SK-N-SH (cell line): ENCODE results near the gene TEPSIN. TPM values are rescaled to one million over a fixed set of nuclear protein-coding genes. Genes with fewer than 3 reads are reported as not detected.
A peak's percentile ranks its signal among the peaks of the same experiment; 100 is the strongest.

Source experiments
- CTCF ChIA-PET: fragments of 300-600, 350-600 bp; formaldehyde crosslinking; extraction: SDS; loops from one replicate; lab custom pipeline; 2021; lab: Yijun Ruan, JAX
- POLR2A ChIA-PET: fragments of 350-600 bp; sonication (Branson Sonifier 250); formaldehyde crosslinking; extraction: SDS; loops from one replicate; lab custom pipeline; 2020; ENCODE audit warnings: antibody characterized with exemption, inconsistent platforms; lab: Yijun Ruan, JAX
- DNase-seq: peaks from one replicate; pipeline ENCODE4 v3.0.0; 2012
- H2AFZ ChIP-seq: fragments of 200-600 bp; sonication (generic); 2 replicates; pipeline ENCODE4 v1.8.1; 2016; ENCODE audit warnings: antibody characterized with exemption, mild to moderate bottlenecking, low read depth
- H3F3A ChIP-seq: fragments of 200-600 bp; sonication (generic); replicated peaks from 2 replicates; pipeline ENCODE3; 2016; ENCODE audit warnings: antibody characterized with exemption, mild to moderate bottlenecking; ENCODE audit not compliant: insufficient read depth
- H3K27ac ChIP-seq, 2 experiments: fragments of 200-500 bp in 1 of 2; fragments of 200-600 bp in 1 of 2; sonication (Bioruptor generic) in 1 of 2; sonication (generic), shearing (Covaris generic) in 1 of 2; 2 replicates each; pipeline versions ENCODE4 v1.5.1 to v1.6.1; 2014 to 2016; ENCODE audit warnings: low read depth in 2 of 2, inconsistent platforms in 1 of 2, low read length in 1 of 2, mild to moderate bottlenecking in 1 of 2, mixed read lengths in 1 of 2
- H3K27me3 ChIP-seq: fragments of 200-600 bp; sonication (generic), shearing (Covaris generic); 2 replicates; pipeline ENCODE4 v1.6.1; 2016; ENCODE audit warnings: mixed run types; ENCODE audit not compliant: insufficient read depth
- H3K36me3 ChIP-seq, 2 experiments: fragments of 200-500 bp in 1 of 2; fragments of 200-600 bp in 1 of 2; sonication (Bioruptor generic) in 1 of 2; sonication (generic) in 1 of 2; replicated peaks in 1 of 2; 2 replicates each; pipeline versions ENCODE3 to v1.5.1; 2014 to 2016; ENCODE audit warnings: low read length in 1 of 2, mild to moderate bottlenecking in 1 of 2; ENCODE audit not compliant: insufficient read depth in 2 of 2, control insufficient read depth in 1 of 2
- H3K4me1 ChIP-seq, 2 experiments: fragments of 200-500 bp in 1 of 2; fragments of 200-600 bp in 1 of 2; sonication (Bioruptor generic) in 1 of 2; sonication (generic), shearing (Covaris generic) in 1 of 2; 2 replicates each; pipeline versions ENCODE4 v1.5.1 to v1.6.1; 2014 to 2016; ENCODE audit warnings: low read depth in 1 of 2, low read length in 1 of 2, mixed run types in 1 of 2; ENCODE audit not compliant: insufficient read depth in 2 of 2, control insufficient read depth in 1 of 2
- H3K4me2 ChIP-seq: fragments of 200-600 bp; sonication (generic), shearing (Covaris generic); 2 replicates; pipeline ENCODE4 v1.6.1; 2017; ENCODE audit warnings: mixed run types
- H3K4me3 ChIP-seq, 2 experiments: fragments of 200-500 bp in 1 of 2; fragments of 200-600 bp in 1 of 2; sonication (Bioruptor generic) in 1 of 2; sonication (generic), shearing (Covaris generic) in 1 of 2; 2 replicates each; pipeline versions ENCODE4 v1.5.1 to v1.8.1; 2014 to 2016; ENCODE audit warnings: low read depth in 2 of 2, inconsistent platforms in 1 of 2, low read length in 1 of 2, mild to moderate bottlenecking in 1 of 2, mixed read lengths in 1 of 2, moderate library complexity in 1 of 2
- H3K79me2 ChIP-seq: fragments of 200-600 bp; sonication (generic); 2 replicates; pipeline ENCODE4 v1.8.1; 2017; ENCODE audit warnings: mild to moderate bottlenecking; ENCODE audit not compliant: insufficient read depth
- H3K9ac ChIP-seq: fragments of 200-600 bp; sonication (generic); 2 replicates; pipeline ENCODE4 v1.6.1; 2017; ENCODE audit warnings: mixed run types
- H3K9me2 ChIP-seq: fragments of 200-600 bp; sonication (generic); 2 replicates; pipeline ENCODE4 v1.6.1; 2017; ENCODE audit warnings: mixed run types
- H3K9me3 ChIP-seq: fragments of 200-600 bp; sonication (generic); 2 replicates; pipeline ENCODE4 v1.6.1; 2017; ENCODE audit warnings: mixed run types, mild to moderate bottlenecking, moderate library complexity
- H4K20me1 ChIP-seq: fragments of 200-600 bp; sonication (generic); 2 replicates; pipeline ENCODE4 v1.6.1; 2017; ENCODE audit warnings: mild to moderate bottlenecking, mixed run types; ENCODE audit not compliant: insufficient read depth
- CTCF ChIP-seq: fragments of 200-600 bp; sonication (generic); IDR thresholded peaks from 2 replicates; pipeline ENCODE4 v1.6.1; 2017; ENCODE audit warnings: antibody characterized with exemption, mild to moderate bottlenecking, moderate library complexity
- ELF1 ChIP-seq: IDR thresholded peaks from 2 replicates; pipeline ENCODE4 v1.4.0; 2012
- EP300 ChIP-seq, 2 experiments: IDR thresholded peaks; 2 replicates each; pipeline versions ENCODE4 v1.4.0 to v1.6.1; 2012; ENCODE audit warnings: borderline replicate concordance in 1 of 2, low read depth in 1 of 2, low read length in 1 of 2
- FOXJ3 ChIP-seq: sonication (generic); formaldehyde crosslinking; IDR thresholded peaks from 2 replicates; pipeline ENCODE4 v1.5.1; 2020; ENCODE audit warnings: mild to moderate bottlenecking, missing genetic modification reagents
- GABPA ChIP-seq: IDR thresholded peaks from 2 replicates; pipeline ENCODE4 v1.4.0; 2012; ENCODE audit warnings: low read depth, mild to moderate bottlenecking
- GATA2 ChIP-seq: sonication (generic); formaldehyde crosslinking; IDR thresholded peaks from 2 replicates; pipeline ENCODE4 v1.5.0; 2020; ENCODE audit warnings: mild to moderate bottlenecking, missing genetic modification reagents
- NFIC ChIP-seq: IDR thresholded peaks from 2 replicates; pipeline ENCODE4 v1.4.0; 2012; ENCODE audit warnings: borderline replicate concordance
- PBX3 ChIP-seq: IDR thresholded peaks from 2 replicates; pipeline ENCODE4; 2012
- POLR2AphosphoS5 ChIP-seq: IDR thresholded peaks from 2 replicates; pipeline ENCODE4 v1.6.1; 2012; ENCODE audit warnings: low read depth, low read length
- REST ChIP-seq: IDR thresholded peaks from 2 replicates; pipeline ENCODE4 v1.6.1; 2012; ENCODE audit warnings: mild to moderate bottlenecking, low read depth, low read length, moderate library complexity
- RFX5 ChIP-seq: IDR thresholded peaks from 2 replicates; pipeline ENCODE4 v1.6.1; 2012; ENCODE audit warnings: mild to moderate bottlenecking, improper control_type of control experiment, low read length
- RXRA ChIP-seq: IDR thresholded peaks from 2 replicates; pipeline ENCODE4 v1.4.0; 2012; ENCODE audit warnings: low read depth, mild to moderate bottlenecking, borderline replicate concordance
- TAF1 ChIP-seq: IDR thresholded peaks from 2 replicates; pipeline ENCODE4 v1.6.1; 2012; ENCODE audit warnings: low read depth, mild to moderate bottlenecking, low read length, moderate library complexity, borderline replicate concordance
- TCF12 ChIP-seq: IDR thresholded peaks from 2 replicates; pipeline ENCODE4 v1.4.0; 2012
- YY1 ChIP-seq: IDR thresholded peaks from 2 replicates; pipeline ENCODE4 v1.4.0; 2012; ENCODE audit warnings: low read depth, mild to moderate bottlenecking
- ZBTB33 ChIP-seq: IDR thresholded peaks from 2 replicates; pipeline ENCODE4 v1.4.0; 2012; ENCODE audit warnings: low read depth, borderline replicate concordance
- WGBS: methylation state at CpG from one replicate; pipeline ENCODE4 v1.1.6; 2017; ENCODE audit warnings: low lambda C conversion rate; 5-methylcytosine and 5-hydroxymethylcytosine counted together
- polyA plus RNA-seq, 3 experiments: library from polyadenylated mRNA; depleted of rRNA; stranded (reverse); fragments of >200 nt; gene quantifications; 2 replicates each; pipeline ENCODE4 v1.2.3, GENCODE V29; 2012
- TF ChIP-seq, protein P1 (sequence below): IDR thresholded peaks from 2 replicates; pipeline ENCODE4 v1.4.0; 2012; ENCODE audit warnings: low read depth, borderline replicate concordance
- TF ChIP-seq, protein P2 (sequence below): IDR thresholded peaks from 2 replicates; pipeline ENCODE4 v1.4.0; 2012; ENCODE audit warnings: low read depth

TEPSIN gene
- polyA plus RNA-seq, 1 of the 3 experiments (the other 2 are of a cell fraction), result 35.3 TPM

- DNase-seq, result no peak
- H3K27ac ChIP-seq, result peak overlapping the region in 1 of 2 experiments; percentile 62; a peak in 2 of 4 replicates
- H3K9me3 ChIP-seq, result no peaks in the 10 kb centered on the region
- H3K9me2 ChIP-seq, result no peaks in the 10 kb centered on the region
- peaks cover 7% of the 10 kb centered on the region; the same call in 1 of the 2 replicates for H4K20me1 ChIP-seq
- peaks cover 0 to 27% of the 10 kb centered on the region in 2 experiments; a peak in 1 of 4 replicates for H3K4me1 ChIP-seq
- POLR2A ChIA-PET, result interaction anchor here (1.3 kb wide), 1 partner anchor 232 kb away, joined by 5 read pairs; no protein-coding TSS in a partner anchor
- H3K79me2 ChIP-seq, result peaks cover 13% of the 10 kb centered on the region; the same call in 1 of the 2 replicates
- WGBS, result 88% methylated on average over 15 of the region's 15 CpGs
- TF ChIP-seq, protein P1, sequence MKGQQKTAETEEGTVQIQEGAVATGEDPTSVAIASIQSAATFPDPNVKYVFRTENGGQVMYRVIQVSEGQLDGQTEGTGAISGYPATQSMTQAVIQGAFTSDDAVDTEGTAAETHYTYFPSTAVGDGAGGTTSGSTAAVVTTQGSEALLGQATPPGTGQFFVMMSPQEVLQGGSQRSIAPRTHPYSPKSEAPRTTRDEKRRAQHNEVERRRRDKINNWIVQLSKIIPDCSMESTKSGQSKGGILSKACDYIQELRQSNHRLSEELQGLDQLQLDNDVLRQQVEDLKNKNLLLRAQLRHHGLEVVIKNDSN, result no peak
- TF ChIP-seq CTCF (no peak), FOXJ3 (CRISPR knock-in tag) (no peak), REST (no peak), ELF1 (no peak), YY1 (no peak), NFIC (no peak), EP300 (IDR thresholded peaks at IDR 0.05; ENCODE audit: borderline replicate concordance in 1 of 2, low read depth in 1 of 2, low read length in 1 of 2) (no peak), TAF1 (no peak), RFX5 (no peak), PBX3 (no peak), POLR2AphosphoS5 (no peak), GABPA (no peak), TCF12 (no peak), RXRA (no peak), ZBTB33 (no peak), GATA2 (CRISPR knock-in tag) (no peak)
- TF ChIP-seq, protein P2, sequence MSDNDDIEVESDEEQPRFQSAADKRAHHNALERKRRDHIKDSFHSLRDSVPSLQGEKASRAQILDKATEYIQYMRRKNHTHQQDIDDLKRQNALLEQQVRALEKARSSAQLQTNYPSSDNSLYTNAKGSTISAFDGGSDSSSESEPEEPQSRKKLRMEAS, result no peak
- no peak overlapping the region for H3K4me3 ChIP-seq
- H3K36me3 ChIP-seq, result peaks cover 36 to 40% of the 10 kb centered on the region in 2 experiments
- no peaks in the 10 kb centered on the region for H3K27me3 ChIP-seq
- H3K9ac ChIP-seq, result no peak overlapping the region
- CTCF ChIA-PET, result interaction anchor here (0.6 to 11.3 kb wide), 72 partner anchors 10 to 769 kb away, joined by 3 to 140 read pairs (median 4); partner anchors contain the start of genes BAHCC1, CEP131, FAAP100 and NDUFAF8
- no peaks in the 10 kb centered on the region for H3F3A ChIP-seq
- no peak overlapping the region for H2AFZ ChIP-seq
- no peak overlapping the region for H3K4me2 ChIP-seq
Observed at GRCh38 chr17:81252326-81252986, 13.6 kb upstream of the TEPSIN start.
